K562 (cell line): ENCODE data around the gene GALE. TPM values are rescaled to one million over a fixed set of nuclear protein-coding genes. Genes with fewer than 3 reads are reported as not detected.

ENCODE experiments used
- ERF ChIP-seq: fragments of 450-650 bp; formaldehyde crosslinking; IDR thresholded peaks from 2 replicates; pipeline ENCODE4 v1.4.0; 2020; ENCODE audit warnings: mild to moderate bottlenecking, mixed read lengths
- ILK ChIP-seq: fragments of 450-650 bp; IDR thresholded peaks from 2 replicates; pipeline ENCODE4 v1.6.1; 2016; ENCODE audit warnings: missing genetic modification characterization, low read depth, mild to moderate bottlenecking, missing compliant biosample characterization, moderate library complexity, borderline replicate concordance
- KLF6 ChIP-seq: fragments of 250-450 bp; sonication (Bioruptor Pico); IDR thresholded peaks from 2 replicates; pipeline ENCODE4 v1.4.0; 2020; ENCODE audit warnings: mild to moderate bottlenecking, moderate library complexity, borderline replicate concordance
- MED1 ChIP-seq: sonication (generic); formaldehyde crosslinking; IDR thresholded peaks from 2 replicates; pipeline ENCODE4 v1.8.1; 2023; ENCODE audit warnings: missing genetic modification reagents, borderline replicate concordance
- RCOR1 ChIP-seq, 2 experiments: IDR thresholded peaks; 2 replicates each; pipeline ENCODE4 v1.6.1; 2012; ENCODE audit warnings: low read depth in 2 of 2, low read length in 2 of 2, borderline replicate concordance in 1 of 2, improper control_type of control experiment in 1 of 2
- RFX5 ChIP-seq: IDR thresholded peaks from 2 replicates; pipeline ENCODE4 v1.6.1; 2011; ENCODE audit warnings: low read depth, mild to moderate bottlenecking, improper control_type of control experiment, low read length
- SMARCA5 ChIP-seq: fragments of 450-650 bp; IDR thresholded peaks from 2 replicates; pipeline ENCODE4 v1.6.1; 2016
- THRAP3 ChIP-seq: fragments of 450-650 bp; IDR thresholded peaks from 2 replicates; pipeline ENCODE4 v1.6.1; 2016; ENCODE audit warnings: mild to moderate bottlenecking, inconsistent platforms, borderline replicate concordance
- ZKSCAN1 ChIP-seq: fragments of 150-350 bp; IDR thresholded peaks from 2 replicates; pipeline ENCODE4 v1.6.1; 2016; ENCODE audit warnings: low read depth, low read length
- ZNF324 ChIP-seq: fragments of 250-450 bp; sonication (Bioruptor Pico); IDR thresholded peaks from 2 replicates; pipeline ENCODE4 v1.4.0; 2020; ENCODE audit warnings: mild to moderate bottlenecking
- ZNF785 ChIP-seq: fragments of 250-450 bp; sonication (Bioruptor Pico); IDR thresholded peaks from 2 replicates; pipeline ENCODE4 v1.4.0; 2020; ENCODE audit warnings: mild to moderate bottlenecking
- polyA plus RNA-seq, 8 experiments: library from polyadenylated mRNA; depleted of rRNA in 4 of 8; stranded (reverse) in 5 of 8; unstranded in 3 of 8; fragments of >200 nt; fragmentation: Nextera tagmentation in 2 of 8; fragmentation: Illumina TruSeq in 1 of 8; extraction: Ambion mirVana in 2 of 8; extraction: Trizol in 1 of 8; gene quantifications; 2 replicates each; pipeline versions ENCODE4 v1.2.1 to v1.2.3, GENCODE V29; 2011 to 2014; ENCODE audit warnings: inconsistent platforms in 1 of 8, missing spikeins in 1 of 8
- total RNA-seq, 7 experiments: library from RNA; depleted of rRNA in 6 of 7; stranded (reverse); fragments of >200 nt in 6 of 7; fragmentation: Illumina TruSeq in 2 of 7; extraction: Trizol in 2 of 7; gene quantifications; 2 replicates each; pipeline versions ENCODE4 v1.2.1 to v1.2.3, GENCODE V29; 2011 to 2021; ENCODE audit warnings: low replicate concordance in 1 of 7
- TF ChIP-seq, protein P1 (sequence below): fragments of 250-450 bp; sonication (Bioruptor Pico); IDR thresholded peaks from 2 replicates; pipeline ENCODE4 v1.4.0; 2020; ENCODE audit warnings: mild to moderate bottlenecking, moderate library complexity, borderline replicate concordance
- TF ChIP-seq, protein P2 (sequence below): fragments of 450-650 bp; IDR thresholded peaks from 2 replicates; pipeline ENCODE4 v1.6.1; 2016; ENCODE audit warnings: mild to moderate bottlenecking, moderate library complexity

Gene GALE
- total and polyA plus RNA-seq, 9 of the 15 experiments (the other 6 are each of a cell fraction or from before 2014, with no cell fraction given) = 8.4 to 139 (median 88.3) TPM

DNA sequence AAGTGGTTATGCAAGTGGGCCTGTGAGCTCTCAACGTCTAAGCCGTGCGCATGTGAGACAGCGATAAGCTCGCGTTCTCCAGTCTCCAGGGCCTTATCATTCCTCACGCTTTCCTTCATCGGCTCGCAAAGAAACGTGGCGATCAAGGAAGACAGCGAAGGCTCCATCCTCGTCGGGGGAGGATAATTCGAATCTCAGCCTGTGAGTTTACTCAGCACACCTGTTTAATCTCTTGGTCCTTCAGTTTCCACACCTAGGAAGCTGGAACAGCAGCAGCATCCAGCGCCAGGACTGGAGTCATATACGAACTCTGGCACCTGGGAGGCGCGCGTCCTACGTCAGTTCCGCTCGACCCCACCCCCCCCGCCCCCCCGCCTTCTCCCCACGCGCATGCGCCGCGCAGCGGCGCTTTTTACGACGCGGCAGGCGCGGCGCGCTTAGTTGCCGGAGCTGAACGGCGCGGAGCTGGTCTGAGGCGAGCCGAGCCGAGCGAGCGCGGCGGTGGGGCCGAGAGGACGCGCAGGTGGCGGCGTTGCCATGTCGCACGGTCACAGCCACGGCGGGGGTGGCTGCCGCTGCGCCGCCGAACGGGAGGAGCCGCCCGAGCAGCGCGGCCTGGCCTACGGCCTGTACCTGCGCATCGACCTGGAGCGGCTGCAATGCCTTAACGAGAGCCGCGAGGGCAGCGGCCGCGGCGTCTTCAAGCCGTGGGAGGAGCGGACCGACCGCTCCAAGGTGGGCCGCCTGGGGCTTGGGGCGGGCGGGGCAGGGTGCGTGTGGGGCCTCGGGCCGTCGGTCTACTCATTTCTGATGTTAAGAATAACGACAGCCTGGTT, 22.4 kb downstream of the GALE start, which contains the start of gene PITHD1 (continued):
- TF ChIP-seq ERF (CRISPR knock-in tag) (no peak), ZKSCAN1 (peak; percentile 30), ILK (tag) (no peak), ZNF785 (CRISPR knock-in tag) (no peak), ZNF324 (CRISPR knock-in tag) (no peak), RFX5 (0 out of 2 replicates have a peak, but pooled peaks have one; percentile 59), SMARCA5 (no peak), THRAP3 (no peak), MED1 (CRISPR knock-in tag) (no peak), KLF6 (CRISPR knock-in tag) (no peak), RCOR1 (IDR thresholded peaks at IDR 0.05; ENCODE audit: borderline replicate concordance in 1 of 2, low read depth in 2 of 2, low read length in 2 of 2) (peak; percentile 68 to 89; a peak in 2 of 4 replicates)
- TF ChIP-seq, protein P1, sequence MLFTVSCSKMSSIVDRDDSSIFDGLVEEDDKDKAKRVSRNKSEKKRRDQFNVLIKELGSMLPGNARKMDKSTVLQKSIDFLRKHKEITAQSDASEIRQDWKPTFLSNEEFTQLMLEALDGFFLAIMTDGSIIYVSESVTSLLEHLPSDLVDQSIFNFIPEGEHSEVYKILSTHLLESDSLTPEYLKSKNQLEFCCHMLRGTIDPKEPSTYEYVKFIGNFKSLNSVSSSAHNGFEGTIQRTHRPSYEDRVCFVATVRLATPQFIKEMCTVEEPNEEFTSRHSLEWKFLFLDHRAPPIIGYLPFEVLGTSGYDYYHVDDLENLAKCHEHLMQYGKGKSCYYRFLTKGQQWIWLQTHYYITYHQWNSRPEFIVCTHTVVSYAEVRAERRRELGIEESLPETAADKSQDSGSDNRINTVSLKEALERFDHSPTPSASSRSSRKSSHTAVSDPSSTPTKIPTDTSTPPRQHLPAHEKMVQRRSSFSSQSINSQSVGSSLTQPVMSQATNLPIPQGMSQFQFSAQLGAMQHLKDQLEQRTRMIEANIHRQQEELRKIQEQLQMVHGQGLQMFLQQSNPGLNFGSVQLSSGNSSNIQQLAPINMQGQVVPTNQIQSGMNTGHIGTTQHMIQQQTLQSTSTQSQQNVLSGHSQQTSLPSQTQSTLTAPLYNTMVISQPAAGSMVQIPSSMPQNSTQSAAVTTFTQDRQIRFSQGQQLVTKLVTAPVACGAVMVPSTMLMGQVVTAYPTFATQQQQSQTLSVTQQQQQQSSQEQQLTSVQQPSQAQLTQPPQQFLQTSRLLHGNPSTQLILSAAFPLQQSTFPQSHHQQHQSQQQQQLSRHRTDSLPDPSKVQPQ (CRISPR knock-in tag) = no peak
- TF ChIP-seq, protein P2, sequence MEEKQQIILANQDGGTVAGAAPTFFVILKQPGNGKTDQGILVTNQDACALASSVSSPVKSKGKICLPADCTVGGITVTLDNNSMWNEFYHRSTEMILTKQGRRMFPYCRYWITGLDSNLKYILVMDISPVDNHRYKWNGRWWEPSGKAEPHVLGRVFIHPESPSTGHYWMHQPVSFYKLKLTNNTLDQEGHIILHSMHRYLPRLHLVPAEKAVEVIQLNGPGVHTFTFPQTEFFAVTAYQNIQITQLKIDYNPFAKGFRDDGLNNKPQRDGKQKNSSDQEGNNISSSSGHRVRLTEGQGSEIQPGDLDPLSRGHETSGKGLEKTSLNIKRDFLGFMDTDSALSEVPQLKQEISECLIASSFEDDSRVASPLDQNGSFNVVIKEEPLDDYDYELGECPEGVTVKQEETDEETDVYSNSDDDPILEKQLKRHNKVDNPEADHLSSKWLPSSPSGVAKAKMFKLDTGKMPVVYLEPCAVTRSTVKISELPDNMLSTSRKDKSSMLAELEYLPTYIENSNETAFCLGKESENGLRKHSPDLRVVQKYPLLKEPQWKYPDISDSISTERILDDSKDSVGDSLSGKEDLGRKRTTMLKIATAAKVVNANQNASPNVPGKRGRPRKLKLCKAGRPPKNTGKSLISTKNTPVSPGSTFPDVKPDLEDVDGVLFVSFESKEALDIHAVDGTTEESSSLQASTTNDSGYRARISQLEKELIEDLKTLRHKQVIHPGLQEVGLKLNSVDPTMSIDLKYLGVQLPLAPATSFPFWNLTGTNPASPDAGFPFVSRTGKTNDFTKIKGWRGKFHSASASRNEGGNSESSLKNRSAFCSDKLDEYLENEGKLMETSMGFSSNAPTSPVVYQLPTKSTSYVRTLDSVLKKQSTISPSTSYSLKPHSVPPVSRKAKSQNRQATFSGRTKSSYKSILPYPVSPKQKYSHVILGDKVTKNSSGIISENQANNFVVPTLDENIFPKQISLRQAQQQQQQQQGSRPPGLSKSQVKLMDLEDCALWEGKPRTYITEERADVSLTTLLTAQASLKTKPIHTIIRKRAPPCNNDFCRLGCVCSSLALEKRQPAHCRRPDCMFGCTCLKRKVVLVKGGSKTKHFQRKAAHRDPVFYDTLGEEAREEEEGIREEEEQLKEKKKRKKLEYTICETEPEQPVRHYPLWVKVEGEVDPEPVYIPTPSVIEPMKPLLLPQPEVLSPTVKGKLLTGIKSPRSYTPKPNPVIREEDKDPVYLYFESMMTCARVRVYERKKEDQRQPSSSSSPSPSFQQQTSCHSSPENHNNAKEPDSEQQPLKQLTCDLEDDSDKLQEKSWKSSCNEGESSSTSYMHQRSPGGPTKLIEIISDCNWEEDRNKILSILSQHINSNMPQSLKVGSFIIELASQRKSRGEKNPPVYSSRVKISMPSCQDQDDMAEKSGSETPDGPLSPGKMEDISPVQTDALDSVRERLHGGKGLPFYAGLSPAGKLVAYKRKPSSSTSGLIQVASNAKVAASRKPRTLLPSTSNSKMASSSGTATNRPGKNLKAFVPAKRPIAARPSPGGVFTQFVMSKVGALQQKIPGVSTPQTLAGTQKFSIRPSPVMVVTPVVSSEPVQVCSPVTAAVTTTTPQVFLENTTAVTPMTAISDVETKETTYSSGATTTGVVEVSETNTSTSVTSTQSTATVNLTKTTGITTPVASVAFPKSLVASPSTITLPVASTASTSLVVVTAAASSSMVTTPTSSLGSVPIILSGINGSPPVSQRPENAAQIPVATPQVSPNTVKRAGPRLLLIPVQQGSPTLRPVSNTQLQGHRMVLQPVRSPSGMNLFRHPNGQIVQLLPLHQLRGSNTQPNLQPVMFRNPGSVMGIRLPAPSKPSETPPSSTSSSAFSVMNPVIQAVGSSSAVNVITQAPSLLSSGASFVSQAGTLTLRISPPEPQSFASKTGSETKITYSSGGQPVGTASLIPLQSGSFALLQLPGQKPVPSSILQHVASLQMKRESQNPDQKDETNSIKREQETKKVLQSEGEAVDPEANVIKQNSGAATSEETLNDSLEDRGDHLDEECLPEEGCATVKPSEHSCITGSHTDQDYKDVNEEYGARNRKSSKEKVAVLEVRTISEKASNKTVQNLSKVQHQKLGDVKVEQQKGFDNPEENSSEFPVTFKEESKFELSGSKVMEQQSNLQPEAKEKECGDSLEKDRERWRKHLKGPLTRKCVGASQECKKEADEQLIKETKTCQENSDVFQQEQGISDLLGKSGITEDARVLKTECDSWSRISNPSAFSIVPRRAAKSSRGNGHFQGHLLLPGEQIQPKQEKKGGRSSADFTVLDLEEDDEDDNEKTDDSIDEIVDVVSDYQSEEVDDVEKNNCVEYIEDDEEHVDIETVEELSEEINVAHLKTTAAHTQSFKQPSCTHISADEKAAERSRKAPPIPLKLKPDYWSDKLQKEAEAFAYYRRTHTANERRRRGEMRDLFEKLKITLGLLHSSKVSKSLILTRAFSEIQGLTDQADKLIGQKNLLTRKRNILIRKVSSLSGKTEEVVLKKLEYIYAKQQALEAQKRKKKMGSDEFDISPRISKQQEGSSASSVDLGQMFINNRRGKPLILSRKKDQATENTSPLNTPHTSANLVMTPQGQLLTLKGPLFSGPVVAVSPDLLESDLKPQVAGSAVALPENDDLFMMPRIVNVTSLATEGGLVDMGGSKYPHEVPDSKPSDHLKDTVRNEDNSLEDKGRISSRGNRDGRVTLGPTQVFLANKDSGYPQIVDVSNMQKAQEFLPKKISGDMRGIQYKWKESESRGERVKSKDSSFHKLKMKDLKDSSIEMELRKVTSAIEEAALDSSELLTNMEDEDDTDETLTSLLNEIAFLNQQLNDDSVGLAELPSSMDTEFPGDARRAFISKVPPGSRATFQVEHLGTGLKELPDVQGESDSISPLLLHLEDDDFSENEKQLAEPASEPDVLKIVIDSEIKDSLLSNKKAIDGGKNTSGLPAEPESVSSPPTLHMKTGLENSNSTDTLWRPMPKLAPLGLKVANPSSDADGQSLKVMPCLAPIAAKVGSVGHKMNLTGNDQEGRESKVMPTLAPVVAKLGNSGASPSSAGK = peak; percentile 94
